SK-MEL-5 (cell line): ENCODE measurements around the gene SYNDIG1. TPM values are rescaled to one million over a fixed set of nuclear protein-coding genes. Genes with fewer than 3 reads are reported as not detected.

Source experiments
- DNase-seq: peaks from one replicate; pipeline ENCODE4 v3.0.0-alpha.2; 2016; ENCODE audit warnings: low read depth, low spot score
- in situ Hi-C: cut with HindIII; loops from 2 replicates; pipeline ENCODE4 v1.10.0; 2016; ENCODE audit warnings: low sequenced_read_pairs, high pct_unique_total_duplicates, low pct_unique_long_range_greater_than_20kb
- total RNA-seq: library from RNA; depleted of rRNA; stranded (reverse); fragments of >200 nt; shearing (Covaris generic); gene quantifications from 2 replicates; pipeline ENCODE4 v1.2.3, GENCODE V29; 2014

Gene SYNDIG1
- total RNA-seq, 1 experiment from 2014 or later: not detected

DNA sequence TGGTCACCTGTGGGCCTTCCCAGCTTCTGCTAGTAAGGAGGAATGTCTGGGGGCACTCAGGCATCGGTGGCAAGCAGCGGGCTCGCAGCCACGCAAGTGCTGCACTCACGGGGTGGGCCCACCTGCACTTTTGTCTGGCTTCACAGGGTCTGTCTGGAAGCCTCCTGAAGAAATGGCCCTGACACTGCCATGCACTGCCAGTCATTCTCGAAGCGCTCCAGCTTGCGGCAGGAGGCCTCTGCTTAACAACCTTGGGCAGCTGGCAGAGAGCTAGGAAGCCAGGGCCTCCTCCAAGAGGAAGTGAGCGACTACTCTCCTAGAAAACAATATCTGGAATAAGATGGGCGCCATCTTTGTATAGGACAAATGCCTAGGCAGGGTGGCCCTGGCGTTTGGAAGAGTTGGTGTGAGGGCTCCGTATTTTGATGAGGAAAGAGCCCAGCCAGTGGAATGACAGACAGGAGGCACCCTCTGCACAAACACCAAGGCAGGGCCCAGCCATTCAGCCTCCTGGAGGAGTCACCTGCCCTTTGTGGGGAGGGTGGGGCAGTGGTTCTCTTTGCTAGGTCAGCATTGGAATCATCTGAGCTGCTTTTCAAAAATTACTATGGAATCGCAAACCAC, 113.9 kb downstream of the SYNDIG1 start:
- in situ Hi-C loops: no loop called here
- no peak for DNase-seq

DNA sequence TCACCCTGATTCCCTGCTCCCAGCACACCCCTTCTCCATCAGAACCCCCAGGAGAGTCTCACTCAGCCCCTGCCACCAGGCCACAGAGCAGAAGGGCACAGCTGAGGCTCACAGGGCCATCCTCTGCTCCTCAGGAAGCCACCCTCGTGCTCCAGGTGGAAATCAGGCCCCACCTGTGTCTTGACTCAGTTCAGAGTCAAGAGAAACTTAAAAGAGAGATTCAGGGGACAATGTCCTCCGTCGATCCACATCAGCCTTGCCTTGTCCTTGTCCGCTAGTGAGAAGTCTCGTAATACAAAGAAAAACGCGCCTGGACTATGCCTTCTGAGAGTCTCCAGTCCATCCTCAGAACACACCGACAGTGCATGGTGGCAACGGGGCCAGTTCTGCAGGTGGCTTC, 114.6 kb downstream of the SYNDIG1 start:
- no peak for DNase-seq
- in situ Hi-C loops: no loop called here

DNA sequence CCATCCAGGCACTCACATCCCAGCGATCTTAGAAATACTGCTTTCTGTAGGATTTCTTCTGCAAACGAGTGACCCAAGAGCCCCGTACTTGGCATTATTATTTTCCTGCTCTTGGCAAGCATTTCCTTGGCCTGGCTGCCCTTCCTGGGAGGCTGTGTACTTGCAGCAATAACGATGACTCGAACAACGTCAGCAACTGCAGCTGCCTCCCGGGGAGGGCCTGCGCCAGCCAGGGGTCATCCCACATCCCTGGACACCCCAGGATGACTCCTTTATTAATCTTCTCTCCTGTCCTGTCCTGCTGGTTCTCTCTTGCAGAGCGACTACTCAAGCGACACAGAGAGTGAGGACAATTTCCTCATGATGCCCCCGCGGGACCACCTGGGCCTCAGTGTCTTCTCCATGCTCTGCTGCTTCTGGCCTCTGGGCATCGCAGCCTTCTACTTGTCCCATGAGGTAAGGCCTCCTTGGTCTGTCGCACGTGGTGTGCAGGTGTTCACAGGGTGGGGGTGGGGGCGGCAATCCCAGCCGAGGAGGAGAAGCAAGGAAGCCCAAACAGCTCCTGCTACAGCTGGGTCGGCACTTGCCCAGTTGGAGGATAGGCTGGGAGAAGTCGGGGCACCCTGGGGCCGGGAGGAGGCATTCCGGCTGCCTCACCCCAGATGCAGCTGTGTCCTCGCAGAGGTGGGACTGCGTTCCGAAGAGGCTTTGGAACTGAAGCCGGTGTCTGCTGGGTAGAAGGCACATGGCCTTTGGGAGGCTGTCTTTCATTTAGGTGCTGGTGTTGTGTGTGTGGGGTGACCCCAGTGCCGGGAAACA, 115.3 kb downstream of the SYNDIG1 start:
- in situ Hi-C loops: no loop called here
- no peak for DNase-seq

DNA sequence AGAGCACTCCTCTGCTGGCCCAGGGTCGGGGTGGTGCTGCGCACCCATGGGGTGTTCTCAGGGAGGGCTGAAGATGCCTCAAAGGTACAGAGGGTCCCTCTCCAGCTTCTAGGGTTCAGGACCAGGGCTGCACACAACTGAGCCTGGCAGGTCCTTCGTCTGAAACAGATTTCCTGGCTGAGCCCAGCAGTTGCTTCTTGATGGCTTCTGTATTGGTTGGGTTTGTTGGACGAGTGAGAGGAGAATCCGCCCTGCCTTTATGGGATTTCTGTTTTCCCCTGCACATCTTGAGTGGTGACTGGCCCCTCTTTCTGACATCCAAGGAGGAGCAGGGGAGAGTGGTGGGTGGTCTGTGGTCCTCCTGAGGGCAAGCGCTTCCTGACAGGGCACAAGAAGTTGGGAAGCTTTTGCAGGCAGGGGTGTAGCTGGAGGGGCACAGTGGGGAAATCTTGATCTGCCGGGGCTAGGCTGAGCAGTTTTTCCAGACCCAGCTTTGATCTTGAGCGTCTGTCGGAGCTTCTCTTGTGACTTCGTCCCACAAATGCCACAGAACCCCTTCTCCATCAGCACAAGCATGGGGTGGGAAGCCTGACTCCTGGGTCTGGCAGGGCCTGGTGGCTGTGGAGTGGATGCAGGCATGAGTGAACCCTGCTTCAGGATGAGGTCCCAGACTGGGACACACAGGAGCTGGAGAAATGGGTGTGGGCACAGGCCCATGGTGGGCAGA, 116.5 kb downstream of the SYNDIG1 start:
- in situ Hi-C loops: no loop called here
- DNase-seq: no peak

DNA sequence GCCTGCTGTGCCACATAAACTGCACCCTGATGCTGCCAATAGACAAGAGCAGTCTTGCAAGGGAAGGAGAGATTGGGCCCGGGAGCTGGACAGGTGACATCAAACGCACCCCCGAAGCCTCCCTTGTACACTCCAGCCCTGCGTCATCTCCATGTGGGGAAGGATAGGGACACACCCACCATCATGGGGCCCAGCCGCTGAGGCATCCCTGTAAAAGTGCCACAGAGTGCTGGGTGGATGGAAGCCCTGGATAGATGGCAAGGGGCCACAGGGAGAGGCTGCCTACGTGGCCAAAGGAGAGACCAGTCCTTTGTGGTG, 117.1 kb downstream of the SYNDIG1 start:
- DNase-seq: no peak
- in situ Hi-C loops: no loop called here

DNA sequence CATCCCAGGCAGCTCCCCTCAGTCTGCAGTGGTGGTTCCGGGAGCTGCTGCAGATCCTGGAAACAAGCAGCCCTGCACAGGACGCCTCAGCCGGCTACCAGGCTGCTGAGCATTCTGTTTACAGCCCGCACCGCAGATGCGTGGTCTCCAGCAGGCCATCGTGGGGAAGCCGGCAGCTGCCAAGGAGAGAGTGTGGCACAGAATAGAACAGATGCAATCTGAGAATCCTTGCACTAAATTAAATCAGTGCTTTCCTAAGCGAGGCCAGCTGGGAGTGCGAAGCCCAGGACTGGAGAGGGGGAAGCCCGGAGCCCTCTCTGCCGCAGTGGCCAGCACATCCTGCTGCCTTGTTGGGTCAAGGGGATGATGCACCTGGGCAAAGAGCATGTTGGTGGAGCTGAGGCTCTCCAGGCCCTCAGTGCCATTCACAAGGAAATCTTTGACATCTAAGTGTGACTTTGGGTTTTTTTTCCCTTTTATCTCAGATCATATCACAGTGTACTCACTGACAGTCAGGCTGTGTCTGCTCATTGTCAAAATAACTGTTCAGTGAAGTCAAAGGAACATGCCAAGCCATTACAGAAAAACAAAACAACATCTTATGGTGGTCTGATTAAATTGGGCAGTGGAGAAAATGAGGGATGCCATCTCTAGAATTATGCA, 118.1 kb downstream of the SYNDIG1 start:
- no peak for DNase-seq
- in situ Hi-C loops: no loop called here

DNA sequence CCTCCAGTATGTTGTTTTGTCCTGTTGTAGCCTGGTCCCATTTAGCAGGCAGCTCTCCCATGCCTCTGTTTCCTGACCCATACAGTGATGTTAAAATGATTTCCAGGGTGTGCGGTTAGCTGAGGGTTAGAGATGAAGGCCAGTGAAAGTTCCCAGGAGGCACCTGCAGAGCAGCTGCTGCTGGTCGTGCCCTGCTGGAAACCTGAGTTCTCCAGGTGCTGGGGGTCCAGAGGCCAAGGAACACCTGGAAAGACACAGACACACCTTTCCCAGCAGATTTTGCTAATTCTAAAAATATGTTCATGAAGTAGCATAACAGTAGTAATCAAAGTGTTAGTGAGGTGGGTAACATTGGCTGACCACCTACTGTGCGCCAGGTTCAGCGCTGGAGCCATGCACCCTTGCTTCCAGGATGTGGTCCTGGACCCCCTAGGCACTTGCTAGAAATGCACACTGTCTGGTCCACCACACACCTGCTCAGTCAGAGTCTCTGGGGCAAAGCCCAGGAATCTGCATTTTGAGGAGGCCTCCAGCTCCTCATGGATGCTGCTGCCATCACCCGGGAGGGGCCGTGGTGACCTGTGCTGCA, 118.7 kb downstream of the SYNDIG1 start:
- no peak for DNase-seq
- in situ Hi-C loops: no loop called here

DNA sequence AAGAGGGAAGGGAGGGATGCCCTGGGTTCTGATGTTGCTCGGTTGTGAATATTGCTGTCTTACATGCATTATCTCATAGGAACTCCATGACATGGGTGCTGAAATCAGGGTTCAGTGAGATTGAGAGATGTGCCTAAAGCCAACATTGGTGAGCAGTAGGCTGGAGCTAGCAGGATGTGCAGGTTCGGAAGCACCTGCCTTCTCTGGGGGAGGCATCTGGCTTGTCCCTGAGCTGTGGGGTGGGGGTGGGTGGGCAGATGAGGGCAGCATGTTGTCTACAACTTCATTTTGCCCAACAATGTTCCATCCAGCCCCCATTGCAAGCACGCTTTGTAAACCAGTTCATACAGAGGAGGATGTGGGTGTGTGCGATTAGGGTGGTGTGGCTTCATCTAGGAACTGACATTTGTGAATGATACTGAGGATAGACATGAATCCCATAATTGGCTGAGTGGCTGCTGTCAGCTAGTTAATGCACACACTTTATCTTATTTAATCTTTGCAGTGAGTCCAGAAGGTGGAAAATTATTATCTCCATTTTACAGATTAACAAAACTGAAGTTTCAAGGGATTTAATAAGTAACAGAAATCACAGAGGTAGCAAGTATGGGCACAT, 119.4 kb downstream of the SYNDIG1 start:
- in situ Hi-C loops: no loop called here
- no peak for DNase-seq

DNA sequence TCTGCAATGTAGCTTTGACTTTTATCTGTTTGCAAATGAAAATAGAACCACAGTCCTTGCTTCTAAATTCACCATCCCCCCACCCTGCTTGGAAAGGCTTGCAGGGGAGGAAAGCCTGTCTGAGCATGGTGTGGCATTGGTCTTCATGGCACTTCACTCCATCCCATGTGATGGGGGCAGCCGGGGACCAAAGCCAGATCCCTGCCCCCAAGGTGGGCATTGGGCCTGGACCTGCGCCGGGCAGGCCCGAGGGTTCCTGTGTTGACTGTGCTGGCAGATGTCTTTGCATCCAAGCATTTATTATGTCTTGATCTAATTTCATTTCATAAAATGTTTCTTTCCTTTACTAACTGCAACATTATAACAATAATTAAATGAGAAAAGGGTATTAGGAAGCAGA, 120.0 kb downstream of the SYNDIG1 start:
- in situ Hi-C loops: no loop called here
- DNase-seq: no peak

DNA sequence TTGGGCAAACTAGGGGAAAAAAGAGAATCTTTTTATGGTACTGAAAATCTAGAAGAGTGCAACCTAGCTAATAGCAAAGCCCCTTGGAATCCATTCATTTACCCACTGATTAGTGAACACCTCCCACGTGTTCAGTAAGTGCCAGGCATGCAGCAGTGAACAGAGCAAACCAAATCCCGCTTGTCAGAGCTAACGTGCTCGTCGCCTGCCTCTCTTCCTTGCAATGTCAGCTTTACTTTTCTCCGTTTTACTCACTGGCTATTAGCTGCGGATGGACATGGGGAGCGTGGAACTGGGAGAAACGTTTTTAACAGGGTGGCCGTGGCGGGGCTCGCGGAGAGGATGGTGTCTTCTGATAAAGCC, 120.4 kb downstream of the SYNDIG1 start:
- in situ Hi-C loops: no loop called here

DNA sequence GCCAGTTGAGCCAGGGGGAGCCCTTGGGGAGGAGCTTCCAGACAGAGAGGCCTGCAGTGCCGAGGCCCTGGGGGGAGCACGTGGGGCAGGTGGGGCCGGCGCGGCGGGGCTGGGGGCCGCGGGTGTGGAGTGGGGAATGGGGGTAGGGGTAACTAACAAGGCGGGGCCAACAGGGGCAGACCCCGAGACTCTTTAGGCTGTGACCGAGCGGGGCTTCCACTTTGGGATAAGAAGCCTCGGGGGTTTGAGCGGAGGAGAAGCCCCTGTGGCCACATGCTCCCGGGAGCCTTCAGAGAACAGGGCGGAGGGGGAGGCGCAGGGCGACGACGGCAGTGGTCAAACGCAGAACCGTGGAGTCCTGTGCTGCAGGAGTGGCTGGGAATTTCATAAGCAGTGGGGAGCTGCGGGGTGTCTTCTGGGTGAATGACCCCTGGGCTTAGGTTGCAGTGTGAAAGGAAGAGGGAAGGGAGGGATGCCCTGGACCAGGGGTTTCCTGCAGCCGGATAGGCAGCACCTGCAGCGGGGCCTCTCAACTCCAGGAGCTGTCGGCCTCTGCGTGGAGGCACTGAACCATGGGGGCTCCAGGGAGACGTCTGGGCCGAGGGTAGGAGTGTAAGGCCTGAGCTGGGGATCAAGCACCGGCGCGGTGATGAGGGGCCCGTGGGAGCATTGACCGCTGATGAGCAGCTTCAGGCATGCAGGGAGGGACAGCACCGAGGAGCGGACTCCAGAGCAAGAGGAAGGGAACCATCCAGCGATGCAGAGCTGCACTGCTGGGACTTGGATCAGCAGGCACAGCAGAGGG, 121.0 kb downstream of the SYNDIG1 start:
- no peak for DNase-seq
- in situ Hi-C loops: no loop called here

More for the DNA sequence above, 120.4 kb downstream of the SYNDIG1 start:
- no peak for DNase-seq

DNA sequence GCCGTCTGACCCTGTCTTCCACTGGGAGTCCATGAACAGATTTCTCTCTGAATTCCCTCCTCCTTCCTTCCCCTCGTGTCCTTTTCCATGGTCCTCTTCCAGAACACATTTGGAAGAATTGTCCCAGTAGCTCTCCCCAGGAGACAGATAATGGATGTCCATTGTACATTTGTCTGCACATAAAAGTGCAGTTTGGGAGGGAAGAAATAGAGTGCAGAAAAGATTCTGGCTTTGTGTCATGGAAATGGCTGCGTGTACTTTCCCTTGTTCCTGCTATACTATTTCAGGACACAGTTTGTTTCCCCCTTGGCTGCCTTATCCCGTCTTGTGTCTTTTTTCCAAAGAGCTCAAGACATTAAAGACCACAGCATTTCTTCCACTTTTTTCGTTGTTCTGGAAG, 127.6 kb downstream of the SYNDIG1 start:
- in situ Hi-C loops: no loop called here
- DNase-seq: no peak

DNA sequence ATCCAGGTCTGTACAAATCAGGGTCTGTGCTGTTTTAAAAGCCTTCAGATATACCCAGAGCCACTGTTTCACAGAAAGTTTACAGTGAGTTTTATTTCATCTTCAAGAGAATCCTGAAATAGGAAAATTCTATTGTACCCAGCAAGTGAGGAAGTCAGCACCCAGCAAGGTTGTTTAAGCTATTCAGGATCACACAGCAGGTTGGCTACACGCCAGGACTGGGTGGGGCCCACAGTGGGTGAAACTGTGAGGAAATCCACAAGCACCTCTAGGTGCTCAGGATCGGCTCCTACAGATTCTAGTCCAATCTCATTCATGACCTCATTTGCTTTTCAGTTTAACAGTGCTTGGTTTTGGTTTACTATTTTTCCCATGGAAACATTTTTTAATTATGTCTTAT, 128.9 kb downstream of the SYNDIG1 start:
- no peak for DNase-seq
- in situ Hi-C loops: no loop called here

DNA sequence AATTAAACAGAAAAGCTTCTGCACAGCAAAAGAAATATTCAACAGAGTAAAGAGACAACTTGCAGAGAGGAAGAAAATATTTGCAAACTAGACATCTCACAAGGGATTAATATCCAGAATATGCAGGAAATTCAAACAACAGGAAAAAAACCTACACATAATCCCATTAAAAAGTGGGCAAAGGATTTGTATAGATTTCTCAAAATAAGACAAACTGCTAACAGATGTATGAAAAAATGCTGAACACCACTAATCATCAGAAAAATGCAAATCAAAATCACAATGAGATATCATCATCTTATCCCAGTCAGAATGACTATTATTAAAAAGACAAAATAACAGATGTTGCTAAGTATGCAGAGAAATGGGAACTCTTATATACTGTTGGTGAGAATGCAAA, 129.6 kb downstream of the SYNDIG1 start:
- in situ Hi-C loops: no loop called here
- DNase-seq: no peak

DNA sequence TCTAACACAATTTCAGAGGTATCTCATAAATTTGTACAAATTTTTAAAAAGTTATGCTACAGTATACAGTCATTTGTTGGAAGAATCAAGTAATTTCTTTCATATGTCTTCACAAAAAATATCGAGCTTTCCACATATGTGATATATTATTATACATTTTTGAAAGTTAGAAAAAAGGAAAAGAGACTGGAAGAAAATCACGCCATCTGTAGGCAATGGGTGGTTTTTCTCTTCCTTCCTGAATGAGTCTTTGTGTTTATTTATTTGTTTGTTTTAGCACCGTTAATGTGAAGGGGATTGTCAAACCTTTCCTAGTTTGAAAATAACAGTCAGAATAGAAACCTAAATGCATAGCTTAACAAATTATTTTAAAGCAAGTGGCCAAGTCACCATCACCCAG, 130.6 kb downstream of the SYNDIG1 start:
- no peak for DNase-seq
- in situ Hi-C loops: no loop called here

DNA sequence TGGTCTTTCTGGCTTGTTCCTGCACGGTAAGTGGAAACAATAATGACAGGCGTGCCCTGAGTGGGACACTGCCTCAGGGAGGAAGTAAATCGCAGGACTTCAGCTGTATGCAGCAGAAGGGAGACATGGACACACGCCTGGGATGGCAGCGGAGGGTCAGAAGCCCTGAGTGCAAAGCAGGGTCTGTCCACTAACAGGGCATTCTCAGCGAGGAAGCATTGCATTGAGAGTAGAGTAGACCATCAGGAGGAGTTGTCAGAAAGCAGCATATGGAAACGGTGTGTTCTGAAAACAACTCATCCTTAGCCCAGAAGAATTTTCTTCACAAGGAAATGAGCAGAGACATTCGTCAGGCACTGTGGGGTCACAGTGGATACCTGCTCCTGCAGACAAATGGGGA, 134.0 kb downstream of the SYNDIG1 start:
- no peak for DNase-seq
- in situ Hi-C loops: no loop called here
